Motor neuron (in vitro differentiated cells): ENCODE results near the gene PTGIR. TPM values are rescaled to one million over a fixed set of nuclear protein-coding genes. Genes with fewer than 3 reads are reported as not detected.

Experiments used
- ATAC-seq, 8 experiments: fragments of 200-7000 bp; cut with Tn5 transposase; replicated peaks in 6 of 8; 2 replicates each; pipeline ENCODE4 v1.8.0; 2021; ENCODE audit warnings: mild to moderate bottlenecking in 8 of 8, moderate library complexity in 8 of 8
- H3K27ac ChIP-seq, 2 donors: fragments of 250-450 bp; sonication (Bioruptor Pico); 2 replicates each; pipeline ENCODE4 v1.9.0; 2021; ENCODE audit warnings: antibody characterized with exemption in 2 of 2, mild to moderate bottlenecking in 2 of 2, moderate library complexity in 1 of 2
- H3K4me1 ChIP-seq, 2 donors: fragments of 250-450 bp; sonication (Bioruptor Pico); replicated peaks in 1 of 2; 2 replicates each; pipeline ENCODE4 v1.6.1; 2021; ENCODE audit warnings: antibody characterized with exemption in 2 of 2, mild to moderate bottlenecking in 2 of 2, moderate library complexity in 1 of 2
- H3K4me3 ChIP-seq, 5 donors: fragments of 250-450 bp; sonication (Bioruptor Pico); 2 replicates each; pipeline ENCODE4 v1.9.0; 2021; ENCODE audit warnings: antibody characterized with exemption in 5 of 5, mild to moderate bottlenecking in 5 of 5, moderate library complexity in 4 of 5
- WGBS, 10 experiments: fragments of 450-650 bp; shearing (Covaris generic); methylation state at CpG; one replicate each; pipeline ENCODE4 v1.0.0; 2022; 5-methylcytosine and 5-hydroxymethylcytosine counted together
- in situ Hi-C, 9 experiments: fragments of 400-800 bp; cut with MboI; loops; one replicate each; pipeline ENCODE4 v1.15.0; 2021; ENCODE audit warnings: low sequenced_read_pairs in 9 of 9, low pct_unique_long_range_greater_than_20kb in 2 of 9; ENCODE audit not compliant: unreplicated experiment in 9 of 9
- total RNA-seq, 8 experiments: library from RNA; unstranded; fragments of 300-600 nt; gene quantifications; 2 replicates each; pipeline versions ENCODE4 v1.2.3 to v1.2.4, GENCODE V29; 2022

Gene PTGIR
- total RNA-seq, 8 experiments from 2014 or later: 0.27 to 1.7 (median 0.51) TPM; not detected in 1

- no peak for ATAC-seq
- peaks cover 10 to 11% of the 10 kb centered on the region in 2 donors for H3K4me1 ChIP-seq
- no peak overlapping the region for H3K4me3 ChIP-seq
- WGBS, 10 experiments: 33 to 86% (median 71%) methylated on average over 1 to 2 of the region's 2 CpGs; no CpG with 5 or more reads in 3 of the 10 experiments
- no peak overlapping the region for H3K27ac ChIP-seq
- in situ Hi-C loops: no loop called here
Measured at GRCh38 chr19:46580247-46580646, 44.6 kb downstream of the PTGIR start.

DNA sequence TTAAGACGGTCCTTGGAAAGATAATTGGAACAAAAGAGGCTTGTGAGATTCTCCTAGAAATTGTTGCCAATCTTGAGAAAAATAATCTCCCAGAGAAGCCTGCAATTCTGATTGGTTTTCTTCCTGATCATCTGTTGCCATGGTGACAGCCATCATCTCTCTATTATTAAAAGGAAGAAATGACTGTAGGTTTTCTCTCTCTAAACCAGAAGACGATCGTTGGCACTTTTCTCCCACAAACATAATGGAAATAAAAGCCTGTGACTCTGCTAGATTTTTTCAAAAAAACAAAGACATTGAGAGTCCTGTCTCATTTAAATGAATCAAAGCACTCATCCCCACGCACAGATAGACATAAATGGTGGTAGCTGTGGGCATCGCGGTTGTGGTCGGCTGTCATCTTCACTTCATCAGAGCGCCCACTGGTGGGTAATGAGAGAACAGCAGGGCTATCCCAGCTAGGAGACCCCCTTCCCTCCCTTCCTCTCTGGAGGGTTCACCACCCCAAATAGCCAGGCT lies 45.5 kb downstream of the PTGIR start:
- Histone ChIP-seq H3K27ac (peak overlapping the region; percentile 59 to 71), H3K4me1 (peaks cover 10 to 11% of the 10 kb centered on the region in 2 donors), H3K4me3 (peak overlapping the region in 2 of 5 donors; percentile 19)
- in situ Hi-C loops: no loop called here
- peak in 7 of 8 experiments; percentile 35 to 69 (median 58) for ATAC-seq
- 20 to 76% (median 35%) methylated on average over 1 to 8 of the region's 8 CpGs; no CpG with 5 or more reads in 1 of the 10 experiments for WGBS, 10 experiments

GRCh38 chr19:46578450-46578849 lies 46.4 kb downstream of the PTGIR start:
- no peak for ATAC-seq
- in situ Hi-C loops: no loop called here
- H3K4me3 ChIP-seq: no peak overlapping the region
- WGBS, 10 experiments: 55 to 100% (median 94%) methylated on average over 1 to 4 of the region's 4 CpGs; no CpG with 5 or more reads in 2 of the 10 experiments
- H3K4me1 ChIP-seq: peaks cover 10 to 11% of the 10 kb centered on the region in 2 donors
- H3K27ac ChIP-seq: no peak overlapping the region

DNA sequence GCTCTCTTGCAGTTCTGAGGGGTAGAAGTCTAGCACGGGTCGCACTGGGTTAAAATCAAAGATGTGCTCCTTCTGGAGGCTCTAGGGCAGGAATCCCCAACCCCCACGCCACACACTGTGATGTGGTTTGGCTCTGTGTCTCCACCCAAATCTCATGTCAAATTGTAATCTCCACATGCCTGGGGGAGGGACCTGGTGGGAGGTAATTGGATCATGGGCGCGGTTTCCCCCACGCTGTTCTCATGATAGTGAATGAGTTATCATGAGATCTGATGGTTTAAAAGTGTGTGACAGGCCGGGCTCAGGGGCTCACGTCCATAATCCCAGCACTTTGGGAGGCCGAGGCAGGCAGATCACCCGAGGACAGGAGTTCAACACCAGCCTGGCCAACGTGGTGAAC lies 50.4 kb downstream of the PTGIR start:
- peak in 3 of 8 experiments; percentile 93 to 98 (median 97) for ATAC-seq
- Histone ChIP-seq H3K4me3 (no peak overlapping the region), H3K27ac (no peak overlapping the region), H3K4me1 (peaks cover 8 to 10% of the 10 kb centered on the region in 2 donors)
- 17 to 73% (median 44%) methylated on average over 1 to 8 of the region's 11 CpGs; no CpG with 5 or more reads in 2 of the 10 experiments for WGBS, 10 experiments
- in situ Hi-C loops: no loop called here

DNA sequence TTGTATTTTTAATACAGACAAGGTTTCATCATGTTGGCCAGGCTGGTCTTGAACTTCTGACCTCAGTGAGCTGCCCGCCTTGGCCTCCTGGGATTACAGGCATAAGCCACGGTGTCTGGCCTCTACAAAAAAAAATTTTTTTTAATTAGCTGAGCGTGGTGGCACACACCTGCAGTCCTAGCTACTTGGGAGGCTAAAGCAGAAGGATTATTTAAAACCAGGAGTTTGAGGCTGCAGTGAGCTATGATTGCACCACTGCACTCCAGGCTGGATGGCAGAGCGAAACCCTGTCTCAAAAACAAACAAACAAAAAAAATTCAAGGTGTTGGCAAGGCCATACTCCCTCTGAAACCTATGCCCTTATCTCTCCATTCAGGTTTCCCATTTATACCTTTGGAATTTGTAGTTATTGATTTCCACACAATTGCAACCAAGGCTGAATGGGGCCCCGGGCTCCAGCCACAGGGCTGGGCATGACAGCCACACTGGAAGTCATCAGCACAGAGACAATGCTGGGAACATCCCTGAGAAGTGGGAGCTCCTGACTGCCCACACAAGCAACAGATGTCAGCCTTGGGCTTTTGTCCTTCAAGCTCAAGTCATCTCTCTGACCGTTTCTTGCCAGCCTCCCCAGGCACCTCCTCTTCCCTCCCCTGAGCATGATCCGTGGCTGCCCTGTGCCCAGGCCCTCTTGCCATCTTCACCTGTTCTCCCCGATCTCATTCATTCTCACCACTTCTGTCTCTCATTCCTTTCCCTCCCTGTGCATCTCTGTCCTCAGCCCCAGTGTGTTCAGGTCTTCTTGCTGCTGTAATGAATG lies 51.0 kb downstream of the PTGIR start:
- H3K4me1 ChIP-seq: peaks cover 3 to 4% of the 10 kb centered on the region in 2 donors
- H3K27ac ChIP-seq: no peak overlapping the region
- no peak overlapping the region for H3K4me3 ChIP-seq
- WGBS, 10 experiments: 0 to 100% (median 63%) methylated on average over 1 to 5 of the region's 8 CpGs; no CpG with 5 or more reads in 3 of the 10 experiments
- peak in 3 of 8 experiments; percentile 16 to 54 (median 17) for ATAC-seq
- in situ Hi-C loops: no loop called here

DNA sequence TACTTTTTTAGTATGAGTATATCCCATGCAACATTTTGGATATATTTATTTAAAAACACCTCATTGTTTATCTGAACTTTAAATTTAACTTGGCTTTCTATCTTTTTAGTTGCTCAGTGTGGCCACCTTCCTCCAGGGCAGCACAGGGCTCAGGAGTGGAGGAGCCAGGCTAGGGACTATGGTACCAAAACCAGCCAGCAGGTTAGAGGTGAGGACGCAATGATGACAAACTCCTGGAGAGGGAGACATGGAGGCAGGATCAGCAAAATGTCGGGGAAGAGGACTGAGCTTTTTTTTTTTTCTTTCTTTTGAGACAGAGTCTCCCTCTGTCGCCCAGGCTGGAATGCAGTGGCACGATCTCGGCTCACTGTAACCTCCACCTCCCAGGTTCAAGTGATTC lies 53.4 kb downstream of the PTGIR start:
- Histone ChIP-seq H3K4me3 (no peak overlapping the region), H3K27ac (no peak overlapping the region), H3K4me1 (no peaks in the 10 kb centered on the region)
- 20 to 80% (median 50%) methylated on average over 1 to 5 of the region's 5 CpGs; no CpG with 5 or more reads in 3 of the 10 experiments for WGBS, 10 experiments
- in situ Hi-C loops: no loop called here
- peak in 2 of 8 experiments; percentile 10 to 46 for ATAC-seq

Other genes starting within 250 kb of the PTGIR start
- gene CCDC8, start 211.5 kb downstream of the PTGIR start, total RNA-seq: 10 to 100 TPM in 6 of 8 experiments, 1 to 10 TPM in 1, under 1 TPM in 1; 0.92 to 30.9 (median 11.8) TPM
- gene PNMA8C, start 196.2 kb downstream of the PTGIR start, total RNA-seq: 10 to 100 TPM in 5 of 8 experiments, under 1 TPM in 2, not detected in 1; 0.31 to 38.1 (median 22.2) TPM
- 10 to 100 TPM in 7 of 8 experiments, 1 to 10 TPM in 1; 1.3 to 75.6 (median 46.4) TPM for gene PNMA8A, start 153.5 kb downstream of the PTGIR start, total RNA-seq
- 1 to 10 TPM in 5 of 8 experiments, under 1 TPM in 3; 0.09 to 7.7 (median 4.4) TPM for gene PNMA8B, start 129.2 kb downstream of the PTGIR start, total RNA-seq
- gene CALM3, start 23.8 kb downstream of the PTGIR start, total RNA-seq: 100 to 1,000 TPM; 107 to 350 (median 224) TPM
- gene GNG8, start 11.1 kb upstream of the PTGIR start, total RNA-seq: not detected
- gene DACT3, start 36.1 kb upstream of the PTGIR start, total RNA-seq: 10 to 100 TPM in 4 of 8 experiments, 1 to 10 TPM in 4; 1.9 to 16.3 (median 10.4) TPM
- 10 to 100 TPM in 6 of 8 experiments, 1 to 10 TPM in 2; 6.5 to 33.2 (median 12.7) TPM for gene PRKD2, start 92.0 kb upstream of the PTGIR start, total RNA-seq
- 10 to 100 TPM; 10.7 to 32.8 (median 19.1) TPM for gene FKRP, start 121.0 kb upstream of the PTGIR start, total RNA-seq
- gene STRN4, start 121.4 kb upstream of the PTGIR start, total RNA-seq: 10 to 100 TPM; 37.2 to 94.3 (median 75.1) TPM
- 10 to 100 TPM; 54.6 to 98.0 (median 77.7) TPM for gene SLC1A5, start 163.5 kb upstream of the PTGIR start, total RNA-seq
- gene AP2S1, start 225.8 kb upstream of the PTGIR start, total RNA-seq: 100 to 1,000 TPM; 115 to 265 (median 145) TPM
- 10 to 100 TPM; 17.5 to 53.7 (median 41.3) TPM for gene ARHGAP35, start 235.9 kb upstream of the PTGIR start, total RNA-seq